B cell (primary cell): ENCODE data around the gene CLCF1. TPM values are rescaled to one million over a fixed set of nuclear protein-coding genes. Genes with fewer than 3 reads are reported as not detected.

Source experiments
- ATAC-seq: fragments of 200-7000 bp; cut with Tn5 transposase; one replicate; pipeline ENCODE4 v1.10.0; 2021; ENCODE audit warnings: low read depth, mild to moderate bottlenecking, moderate number of reproducible peaks, moderate library complexity
- CTCF ChIA-PET: fragments of 350-600 bp; sonication (Branson Sonifier 250); formaldehyde crosslinking; loops from one replicate; lab custom pipeline; 2021; ENCODE audit warnings: antibody characterized with exemption, inconsistent platforms; lab: Charles Lee
- POLR2A ChIA-PET: fragments of 350-600 bp; sonication (Branson Sonifier 250); formaldehyde crosslinking; loops from one replicate; lab custom pipeline; 2021; ENCODE audit warnings: antibody characterized with exemption; lab: Charles Lee
- DNase-seq: peaks from one replicate; pipeline ENCODE4 v3.0.0; 2013
- H2AFZ ChIP-seq: 2 replicates; pipeline ENCODE4 v1.6.1; 2012; ENCODE audit warnings: mild to moderate bottlenecking, low read depth, low read length; ENCODE audit not compliant: insufficient read depth, poor library complexity, severe bottlenecking
- H3K27ac ChIP-seq, 2 donors: 1 replicate in 1 of 2; 2 replicates in 1 of 2; pipeline ENCODE4 v1.5.1; 2012 to 2013; ENCODE audit warnings: low read length in 2 of 2, mild to moderate bottlenecking in 2 of 2, moderate library complexity in 1 of 2
- H3K27me3 ChIP-seq, 4 experiments: fragments of 200-600 bp in 1 of 4; sonication (generic) in 1 of 4; replicated peaks in 1 of 4; 1 replicate in 2 of 4; 2 replicates in 2 of 4; pipeline versions ENCODE4 v1.6.1 to v1.7.0; 2013 to 2016; ENCODE audit warnings: low read length in 3 of 4, mild to moderate bottlenecking in 2 of 4, mixed read lengths in 1 of 4, moderate library complexity in 1 of 4; ENCODE audit not compliant: insufficient read depth in 4 of 4, control insufficient read depth in 3 of 4; ENCODE audit errors: control extremely low read depth in 1 of 4
- H3K36me3 ChIP-seq, 2 experiments: replicated peaks in 1 of 2; 1 replicate in 1 of 2; 2 replicates in 1 of 2; pipeline versions ENCODE4 v1.6.1 to v1.7.1; 2013; ENCODE audit warnings: low read length in 1 of 2; ENCODE audit not compliant: insufficient read depth in 2 of 2, control insufficient read depth in 1 of 2; ENCODE audit errors: control extremely low read depth in 1 of 2, extremely low read depth in 1 of 2
- H3K4me1 ChIP-seq, 2 donors: fragments of 200-600 bp in 1 of 2; sonication (generic) in 1 of 2; 1 replicate in 1 of 2; 2 replicates in 1 of 2; pipeline versions ENCODE4 v1.5.1 to v1.6.1; 2013 to 2017; ENCODE audit warnings: low read length in 2 of 2; ENCODE audit not compliant: control insufficient read depth in 2 of 2, insufficient read depth in 2 of 2
- H3K4me2 ChIP-seq: replicated peaks from 2 replicates; pipeline ENCODE3; 2012; ENCODE audit warnings: mild to moderate bottlenecking, low read depth, low read length; ENCODE audit not compliant: poor library complexity, severe bottlenecking
- H3K4me3 ChIP-seq, 5 experiments: fragments of 200-600 bp in 1 of 5; sonication (generic) in 1 of 5; 1 replicate in 3 of 5; 2 replicates in 2 of 5; pipeline versions ENCODE4 v1.5.1 to v1.7.0; 2011 to 2016; ENCODE audit warnings: low read length in 4 of 5, mild to moderate bottlenecking in 4 of 5, low read depth in 2 of 5, control low read depth in 1 of 5, moderate library complexity in 1 of 5; ENCODE audit not compliant: insufficient read depth in 1 of 5; ENCODE audit errors: control extremely low read depth in 1 of 5, extremely low read depth in 1 of 5
- H3K79me2 ChIP-seq: fragments of 200-600 bp; sonication (generic); one replicate; pipeline ENCODE4 v1.6.0; 2016; ENCODE audit warnings: low read length; ENCODE audit not compliant: control insufficient read depth, insufficient read depth
- H3K9ac ChIP-seq: fragments of 200-600 bp; sonication (generic); 2 replicates; pipeline ENCODE4 v1.6.1; 2017; ENCODE audit warnings: mild to moderate bottlenecking, low read length, moderate library complexity
- H3K9me3 ChIP-seq, 3 donors: one replicate each; pipeline versions ENCODE4 v1.6.1 to v1.7.1; 2013; ENCODE audit warnings: low read length in 2 of 3; ENCODE audit not compliant: control insufficient read depth in 2 of 3, insufficient read depth in 1 of 3; ENCODE audit errors: control extremely low read depth in 1 of 3
- H4K20me1 ChIP-seq: 2 replicates; pipeline ENCODE4 v1.6.0; 2012; ENCODE audit warnings: mild to moderate bottlenecking, low read length; ENCODE audit not compliant: insufficient read depth, control insufficient read depth, poor library complexity, severe bottlenecking
- H3K27ac Mint-ChIP-seq: one replicate; pipeline ENCODE4 v1.8.0; 2021; ENCODE audit warnings: mixed read lengths
- H3K27me3 Mint-ChIP-seq: one replicate; pipeline ENCODE4 v1.8.0; 2021; ENCODE audit warnings: mixed read lengths
- H3K4me1 Mint-ChIP-seq: one replicate; pipeline ENCODE4 v1.8.0; 2021; ENCODE audit warnings: mixed read lengths
- H3K4me3 Mint-ChIP-seq: one replicate; pipeline ENCODE4 v1.8.0; 2021; ENCODE audit warnings: mixed read lengths
- H3K9me3 Mint-ChIP-seq: one replicate; pipeline ENCODE4 v1.8.0; 2022; ENCODE audit warnings: mixed read lengths; ENCODE audit not compliant: insufficient read depth
- EZH2 ChIP-seq: IDR thresholded peaks from 2 replicates; pipeline ENCODE4 v1.6.1; 2012; ENCODE audit warnings: borderline replicate concordance, low read depth, mild to moderate bottlenecking, moderate library complexity, low read length; ENCODE audit not compliant: insufficient read depth, poor library complexity, severe bottlenecking
- WGBS: methylation state at CpG from one replicate; pipeline ENCODE4 v1.1.5; 2013; ENCODE audit warnings: missing lambda C conversion rate; ENCODE audit not compliant: insufficient coverage; 5-methylcytosine and 5-hydroxymethylcytosine counted together
- intact Hi-C: fragments of 100-400 bp; cut with micrococcal nuclease; formaldehyde crosslinking; loops from one replicate; pipeline ENCODE4 v1.10.0; 2022
- polyA plus RNA-seq: library from polyadenylated mRNA; depleted of rRNA; stranded (reverse); fragments of >200 nt; gene quantifications from 2 replicates; pipeline ENCODE4 v1.2.3, GENCODE V29; 2012
- total RNA-seq, 2 donors: library from RNA; stranded (reverse); fragments of 120-200 nt in 1 of 2; gene quantifications; 1 replicate in 1 of 2; 2 replicates in 1 of 2; pipeline versions ENCODE4 v1.2.3 to v1.2.4, GENCODE V29; 2013 to 2022
- TF ChIP-seq, protein P1 (sequence below): fragments of 200-600 bp; IDR thresholded peaks from one replicate; pipeline ENCODE4 v1.8.0; 2022; ENCODE audit warnings: antibody characterized with exemption, mild to moderate bottlenecking

The CLCF1 gene
- total and polyA plus RNA-seq, 2 donors (not counting 1 experiment from before 2014, with no cell fraction given) = 29.1 to 44.6 TPM

DNA sequence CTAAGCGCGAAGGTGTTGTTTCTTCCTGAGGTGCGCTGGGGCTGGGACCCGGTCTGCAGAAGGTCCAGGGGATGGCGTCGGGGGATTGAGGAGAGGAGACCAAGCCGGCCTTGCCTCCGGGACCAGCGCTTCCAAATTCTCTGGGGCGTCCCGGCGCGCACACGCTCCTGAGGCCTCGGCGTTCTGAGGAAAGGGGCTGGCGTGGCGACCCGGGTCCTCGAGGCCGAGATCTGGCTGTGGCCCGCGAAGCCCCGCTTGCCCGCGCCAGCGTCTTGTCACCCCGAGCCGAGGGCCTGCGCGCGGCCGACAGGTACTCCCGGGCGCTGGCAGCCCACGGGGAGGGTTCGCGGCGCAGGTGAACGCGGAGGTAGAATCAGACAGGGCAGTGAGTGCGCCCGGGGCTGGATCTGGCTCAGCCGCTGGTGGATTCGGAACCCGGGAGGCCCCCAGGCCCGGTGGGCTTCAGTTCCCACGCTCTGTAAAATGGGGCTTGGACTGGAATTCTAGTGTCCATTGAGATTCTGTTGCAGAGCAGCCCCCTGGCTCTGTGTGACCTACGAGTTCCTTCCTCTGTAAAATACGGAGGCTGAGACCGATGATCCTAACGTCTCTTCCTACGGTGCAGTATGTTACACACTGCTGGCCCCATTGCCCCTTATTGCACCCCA, 55.4 kb downstream of the CLCF1 start:
- Mint-ChIP-seq H3K9me3 (no peaks in the 10 kb centered on the region), H3K4me1 (peaks cover 15% of the 10 kb centered on the region), H3K4me3 (peak overlapping the region; percentile 89), H3K27ac (peak overlapping the region; percentile 97), H3K27me3 (no peaks in the 10 kb centered on the region)
- H3K4me3 ChIP-seq = peak overlapping the region; percentile 77 to 92 (median 87)
- peak overlapping the region; percentile 99 for H3K4me2 ChIP-seq
- ATAC-seq = peak; percentile 7
- peak overlapping the region; percentile 85 for H3K9ac ChIP-seq
- H3K27me3 ChIP-seq = no peaks in the 10 kb centered on the region
- no peaks in the 10 kb centered on the region for H3K9me3 ChIP-seq
- H4K20me1 ChIP-seq = no peaks in the 10 kb centered on the region
- under 1% methylated on average over 52 of the region's 53 CpGs for WGBS
- H3K4me1 ChIP-seq = peaks cover 15 to 26% of the 10 kb centered on the region in 2 donors
- ChIA-PET CTCF (interaction anchor here (0.7 to 10.5 kb wide), 32 partner anchors 14 to 311 kb away, joined by 3 to 229 read pairs (median 6); partner anchors contain the start of genes ANKRD13D, GRK2, NUDT8 and POLD4), POLR2A (interaction anchor here (0.7 to 2.4 kb wide), 14 partner anchors 9 to 78 kb away, joined by 3 to 22 read pairs (median 6); partner anchors contain the start of genes ANKRD13D, CLCF1 and POLD4)
- H3K79me2 ChIP-seq = peaks cover 44% of the 10 kb centered on the region
- TF ChIP-seq EZH2 = no peak
- TF ChIP-seq, protein P1, sequence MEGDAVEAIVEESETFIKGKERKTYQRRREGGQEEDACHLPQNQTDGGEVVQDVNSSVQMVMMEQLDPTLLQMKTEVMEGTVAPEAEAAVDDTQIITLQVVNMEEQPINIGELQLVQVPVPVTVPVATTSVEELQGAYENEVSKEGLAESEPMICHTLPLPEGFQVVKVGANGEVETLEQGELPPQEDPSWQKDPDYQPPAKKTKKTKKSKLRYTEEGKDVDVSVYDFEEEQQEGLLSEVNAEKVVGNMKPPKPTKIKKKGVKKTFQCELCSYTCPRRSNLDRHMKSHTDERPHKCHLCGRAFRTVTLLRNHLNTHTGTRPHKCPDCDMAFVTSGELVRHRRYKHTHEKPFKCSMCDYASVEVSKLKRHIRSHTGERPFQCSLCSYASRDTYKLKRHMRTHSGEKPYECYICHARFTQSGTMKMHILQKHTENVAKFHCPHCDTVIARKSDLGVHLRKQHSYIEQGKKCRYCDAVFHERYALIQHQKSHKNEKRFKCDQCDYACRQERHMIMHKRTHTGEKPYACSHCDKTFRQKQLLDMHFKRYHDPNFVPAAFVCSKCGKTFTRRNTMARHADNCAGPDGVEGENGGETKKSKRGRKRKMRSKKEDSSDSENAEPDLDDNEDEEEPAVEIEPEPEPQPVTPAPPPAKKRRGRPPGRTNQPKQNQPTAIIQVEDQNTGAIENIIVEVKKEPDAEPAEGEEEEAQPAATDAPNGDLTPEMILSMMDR = no peak
- peak overlapping the region in 1 of 2 donors; percentile 78 for H3K27ac ChIP-seq
- H2AFZ ChIP-seq = peak overlapping the region; percentile 99
- peaks cover 1% of the 10 kb centered on the region in 2 experiments for H3K36me3 ChIP-seq
- DNase-seq = no peak
- intact Hi-C loops = loop anchor here (1.0 kb wide), 8 partner anchors 29 to 237 kb away; partner anchors contain the start of genes ANKRD13D, GRK2 and POLD4
